Peyer's patch (tissue), 4 donors: ENCODE measurements around the gene EIPR1.

Experiments used
- CTCF ChIP-seq, 6 experiments: fragments of 450-650 bp in 4 of 6; fragments of 200-600 bp in 2 of 6; sonication (generic) in 1 of 6; IDR thresholded peaks; one replicate each; pipeline ENCODE4 v1.5.1; 2017 to 2019; ENCODE audit warnings: antibody characterized with exemption in 6 of 6, mild to moderate bottlenecking in 3 of 6, moderate library complexity in 1 of 6
- POLR2A ChIP-seq, 2 donors: fragments of 450-650 bp; IDR thresholded peaks; one replicate each; pipeline ENCODE4 v1.5.1; 2017; ENCODE audit warnings: antibody characterized with exemption in 2 of 2, mild to moderate bottlenecking in 2 of 2, moderate library complexity in 2 of 2

- TF ChIP-seq CTCF (IDR thresholded peaks at IDR 0.05) (no peak), POLR2A (IDR thresholded peaks at IDR 0.05) (no peak)
These were observed 78.5 kb downstream of the EIPR1 start for GRCh38 chr2:3299130-3299529.
